NCI-H2171 (cell line): Measurements from ENCODE around the gene KCNK7.

Source experiments
- DNase-seq: peaks from one replicate; lab custom pipeline; 2025; lab: John Stamatoyannopoulos, UW

The KCNK7 gene

DNA sequence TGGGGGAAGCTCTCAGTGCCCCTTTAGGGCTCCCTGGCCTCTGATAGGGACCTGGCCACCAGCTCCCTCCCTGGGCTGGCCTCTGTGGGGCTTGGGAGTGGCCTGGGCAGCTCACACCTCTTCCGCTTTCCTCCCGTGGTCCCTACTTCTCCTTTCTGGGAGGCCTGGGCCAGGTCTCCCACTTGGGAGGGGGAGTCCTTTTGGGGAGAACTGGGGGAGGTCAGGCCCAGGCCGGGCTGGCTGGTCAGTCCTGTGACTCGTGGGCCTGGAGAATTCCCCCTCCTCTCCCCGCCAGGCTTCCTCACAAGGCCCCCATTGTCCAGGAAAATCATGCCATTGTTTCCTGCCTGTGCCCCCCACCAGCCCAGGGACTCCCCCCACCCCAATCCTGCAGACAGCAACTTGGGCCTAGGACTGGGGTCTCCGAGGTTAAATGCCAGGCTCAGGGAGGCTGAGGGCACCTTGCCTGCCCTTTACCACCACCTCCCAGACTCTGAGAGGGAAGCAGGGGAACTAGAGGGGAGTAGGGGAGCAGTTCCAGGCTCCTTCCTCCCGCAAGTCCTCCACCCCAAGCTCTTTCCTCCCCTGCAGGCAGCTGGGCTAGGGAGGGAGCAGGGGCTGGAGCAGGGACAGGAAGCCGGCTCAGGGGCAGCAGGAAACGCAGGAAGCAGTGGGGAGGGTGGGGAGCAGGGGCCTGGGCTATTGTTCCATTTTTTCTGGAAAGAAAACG lies 15.6 kb upstream of the KCNK7 start:
- DNase-seq = no peak

DNA sequence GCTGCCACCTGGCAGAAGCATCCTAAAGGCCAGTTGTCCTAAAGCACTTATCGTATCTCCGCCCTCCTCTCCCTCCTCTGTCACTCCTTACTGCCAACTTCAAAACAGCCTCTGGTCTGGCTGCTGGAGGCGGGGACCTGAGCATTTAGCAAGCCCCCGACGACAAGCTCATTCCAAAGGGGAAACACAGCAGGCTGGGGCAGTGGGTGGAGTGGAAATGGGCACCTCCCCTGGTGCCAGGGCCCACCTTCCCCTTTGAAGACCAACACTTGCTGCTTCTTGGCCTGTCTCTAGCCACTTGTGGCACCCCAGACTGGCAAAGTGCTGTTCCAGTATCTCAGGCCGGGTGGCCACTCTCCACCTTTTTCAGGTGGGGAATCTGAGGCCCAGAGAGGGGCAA lies 14.8 kb upstream of the KCNK7 start:
- DNase-seq = no peak

DNA sequence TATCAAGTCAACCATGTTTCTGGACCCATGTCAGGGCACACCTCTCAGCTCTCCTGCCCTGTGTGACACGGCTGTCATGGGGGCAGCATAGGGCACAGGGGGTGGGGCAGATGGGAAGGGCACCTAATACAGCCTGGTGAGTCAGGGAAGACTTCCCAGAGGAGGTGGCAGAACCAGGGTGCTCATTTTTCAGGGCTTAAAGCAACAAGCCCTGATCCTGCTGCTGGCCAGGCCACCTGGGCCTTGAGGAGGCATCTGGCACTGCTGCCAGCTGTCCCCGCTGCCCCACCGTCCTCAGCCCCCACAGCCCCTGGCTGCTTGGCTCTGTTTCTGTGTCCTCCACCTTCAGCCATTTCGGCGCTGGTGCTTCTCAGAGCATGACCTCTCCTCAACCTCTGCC lies 14.1 kb upstream of the KCNK7 start:
- no peak for DNase-seq

DNA sequence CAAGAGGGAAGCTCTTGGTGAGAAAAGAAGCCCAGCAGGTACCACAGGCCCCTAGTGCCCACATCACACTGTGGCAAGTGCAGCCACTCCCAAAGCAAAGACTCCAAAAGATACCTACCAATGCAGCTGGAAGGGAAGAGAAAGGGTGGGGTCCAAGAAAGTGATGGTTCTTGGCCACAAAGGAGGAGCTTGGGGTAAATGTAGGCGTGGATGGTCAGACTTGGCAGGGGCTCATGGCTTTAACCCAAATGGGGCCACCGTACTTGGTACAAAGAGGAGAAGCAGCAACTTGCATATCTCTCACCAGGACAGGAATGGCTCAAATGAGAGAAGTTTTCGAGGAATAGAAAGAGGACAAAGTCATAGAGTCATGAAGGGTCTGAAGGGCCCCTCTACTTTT lies 13.6 kb upstream of the KCNK7 start:
- no peak for DNase-seq

DNA sequence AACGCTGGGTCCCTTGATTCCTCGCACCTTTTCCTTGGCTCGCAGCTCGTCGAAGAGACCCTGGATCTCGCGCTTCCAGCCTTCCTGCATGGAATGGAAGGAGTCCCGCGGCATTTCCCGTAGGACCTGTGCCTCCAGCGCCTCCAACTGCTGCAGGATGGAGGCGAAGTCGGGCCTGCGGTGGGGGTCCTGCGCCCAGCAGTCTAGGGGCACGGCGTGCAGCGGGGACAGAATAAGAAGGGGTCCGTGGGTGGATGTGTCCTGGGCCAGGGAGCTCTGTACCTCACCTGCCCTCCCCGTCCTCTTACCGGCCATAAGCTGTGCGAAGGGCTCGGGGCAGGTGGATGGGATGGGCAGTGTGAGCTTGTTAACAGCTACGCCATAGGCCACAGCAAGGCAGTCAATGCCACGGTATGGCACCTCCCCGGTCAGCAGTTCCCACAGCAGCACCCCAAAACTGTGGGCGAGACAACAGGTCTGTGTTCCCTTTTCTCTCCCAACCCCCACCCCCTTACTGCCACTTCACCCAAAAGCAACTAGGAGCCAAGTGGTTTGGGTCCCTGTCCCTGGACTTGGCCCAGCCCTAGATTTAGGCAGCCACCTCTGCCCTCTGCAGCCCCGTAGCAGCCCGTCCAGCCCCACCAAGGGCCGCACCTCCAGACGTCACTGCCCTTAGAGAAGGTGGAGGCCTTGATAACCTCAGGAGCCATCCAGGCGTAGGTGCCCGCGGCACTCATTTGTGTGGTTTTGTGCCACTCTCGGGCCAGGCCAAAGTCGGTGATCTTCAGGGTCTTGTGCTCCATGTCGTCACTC lies 12.2 kb upstream of the KCNK7 start:
- DNase-seq = no peak

DNA sequence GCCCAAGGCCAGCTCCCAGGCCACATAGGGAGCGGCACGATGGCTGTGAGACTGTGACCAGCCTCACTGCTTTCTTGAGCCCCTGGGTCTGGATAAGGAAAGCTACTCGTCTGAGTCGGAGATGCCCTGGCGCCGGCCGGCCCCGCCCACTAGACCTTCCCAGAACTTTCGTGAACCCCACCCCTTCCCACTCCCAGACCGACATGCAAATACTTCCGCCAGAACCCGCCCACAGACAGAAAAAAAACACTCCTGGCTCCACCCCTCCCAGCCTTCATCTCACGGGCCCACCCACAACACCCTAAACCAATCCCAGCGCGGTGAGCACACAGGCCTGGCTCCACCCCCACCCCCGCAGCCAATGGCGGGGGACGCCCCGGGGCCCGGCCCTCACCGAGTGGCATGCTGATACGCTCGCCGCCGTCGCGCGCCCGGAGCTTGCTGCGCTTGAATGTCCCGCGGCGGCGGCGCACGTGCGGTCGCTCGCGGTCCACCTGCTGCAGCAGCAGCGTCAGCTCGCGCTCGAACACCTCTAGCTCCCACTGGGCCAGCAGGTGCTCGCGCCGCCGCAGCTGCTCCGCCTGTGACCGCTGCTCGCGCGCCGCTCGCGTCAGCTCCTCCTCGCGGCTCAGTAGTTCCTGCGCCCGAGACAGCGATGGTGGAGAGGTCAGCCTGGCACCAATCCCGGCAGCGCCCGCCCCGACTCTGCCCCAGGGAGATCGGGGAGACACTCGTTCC lies 11.4 kb upstream of the KCNK7 start:
- DNase-seq = no peak

DNA sequence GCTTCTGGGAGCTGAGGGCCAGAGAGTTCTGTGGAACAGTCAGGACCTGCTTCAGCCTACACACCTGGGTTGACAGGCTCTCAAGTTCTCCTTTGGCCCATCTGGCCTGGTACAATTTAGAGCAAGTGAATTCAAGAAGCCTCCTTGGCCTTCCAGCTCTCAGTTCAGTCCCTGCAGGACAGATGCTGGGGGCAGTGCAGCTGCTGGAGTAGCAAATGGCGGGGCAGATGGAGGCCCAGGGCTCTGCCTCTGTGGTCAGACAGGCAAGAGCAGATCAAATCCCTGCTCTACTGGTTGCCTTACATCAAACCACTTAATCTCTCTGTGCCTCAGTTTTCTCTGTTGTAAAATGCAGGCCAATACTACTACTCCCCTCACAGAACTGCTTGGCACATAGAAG lies 8.7 kb upstream of the KCNK7 start:
- DNase-seq = no peak

DNA sequence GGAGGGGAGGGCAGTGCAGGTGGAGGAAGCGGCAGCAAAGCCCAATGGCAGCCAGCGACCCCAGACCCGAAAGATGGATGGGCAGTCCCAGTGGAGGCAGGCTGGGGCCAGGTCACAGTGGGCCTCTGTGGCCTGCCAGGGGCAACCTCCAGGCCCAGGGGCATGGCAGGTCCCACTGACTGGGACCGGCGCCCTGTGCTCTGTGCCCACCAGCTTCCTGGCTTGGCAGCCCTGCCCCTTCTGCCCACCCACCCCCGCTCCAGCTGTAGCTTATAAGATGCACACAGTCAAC lies 4.3 kb upstream of the KCNK7 start:
- DNase-seq = no peak

DNA sequence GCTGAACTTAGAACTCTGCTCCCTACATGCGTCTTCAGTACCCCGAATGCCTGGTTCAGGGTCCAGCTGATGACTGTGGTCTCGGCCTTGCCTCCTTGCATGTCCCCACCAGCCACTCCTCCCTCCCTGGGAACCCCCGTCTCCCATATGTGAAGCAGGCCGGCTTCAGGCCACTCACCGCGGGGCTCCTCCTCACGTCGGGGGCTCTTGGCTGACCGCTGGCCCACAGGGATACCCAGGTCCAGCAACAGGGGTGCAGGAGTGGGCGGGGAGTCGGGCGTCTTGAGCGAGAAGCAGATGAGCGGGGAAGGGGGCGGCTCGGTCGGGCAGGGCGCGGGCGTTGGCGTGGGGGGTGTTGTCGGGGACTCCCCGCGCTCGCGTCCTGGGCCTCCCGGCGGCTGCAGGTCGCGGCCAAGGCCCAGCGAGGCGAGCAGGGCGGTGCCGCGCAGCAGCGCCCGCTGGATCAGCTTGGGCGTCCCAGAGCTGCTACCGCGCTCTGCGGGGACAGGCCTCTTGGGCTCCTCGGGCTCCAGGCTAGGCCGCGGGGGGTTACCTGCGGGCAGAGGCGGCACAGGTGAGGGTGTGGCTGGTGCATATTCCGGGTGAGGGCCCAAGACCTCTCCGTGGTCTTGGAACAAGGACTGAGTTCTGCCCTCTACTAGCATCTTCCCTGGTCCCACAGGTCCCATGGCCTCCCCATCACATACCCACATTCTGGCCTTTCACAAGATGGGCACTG lies 3.8 kb upstream of the KCNK7 start:
- no peak for DNase-seq

DNA sequence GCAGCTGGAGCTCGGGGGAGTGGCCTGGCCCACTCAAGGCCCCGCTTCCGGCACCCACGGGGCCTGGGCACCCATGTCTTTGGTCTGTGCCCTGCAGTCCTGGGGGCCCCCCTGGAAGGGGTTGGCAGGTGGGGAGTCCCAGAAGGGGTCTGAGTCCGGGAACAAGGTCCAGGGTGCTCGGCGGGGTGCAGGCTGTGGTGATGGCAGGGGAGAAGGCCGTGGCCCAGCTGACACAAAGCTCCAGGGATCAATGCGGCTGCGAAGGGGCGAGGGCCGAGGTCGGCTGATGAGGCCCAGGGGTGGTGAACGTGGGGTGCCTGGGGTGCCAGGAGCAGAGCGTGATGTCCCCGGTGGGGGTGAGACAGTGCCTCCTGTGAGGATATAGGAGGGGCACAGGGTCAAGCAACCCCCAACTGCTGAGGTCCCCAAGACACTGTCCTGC lies 2.7 kb upstream of the KCNK7 start:
- DNase-seq = no peak

DNA sequence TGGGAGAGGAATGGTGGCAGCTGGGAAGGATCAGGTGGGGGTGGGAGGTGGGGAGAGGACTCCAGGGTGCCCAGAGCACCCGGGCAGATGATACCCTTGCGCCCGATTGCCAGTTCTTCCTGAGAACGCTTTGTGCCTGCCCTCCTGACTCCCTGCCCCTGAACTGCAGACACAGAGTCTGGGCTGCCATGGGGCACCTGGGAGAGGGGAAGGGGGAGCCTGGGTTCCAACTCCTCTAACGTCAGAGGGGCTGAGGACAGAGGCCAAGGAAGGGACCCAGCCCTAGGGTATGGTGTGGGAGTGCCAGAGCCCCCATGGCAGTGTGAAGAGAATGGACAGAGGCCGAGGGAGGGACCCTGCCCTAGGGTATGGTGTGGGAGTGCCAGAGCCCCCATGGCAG lies 920 bp upstream of the KCNK7 start:
- DNase-seq = no peak

DNA sequence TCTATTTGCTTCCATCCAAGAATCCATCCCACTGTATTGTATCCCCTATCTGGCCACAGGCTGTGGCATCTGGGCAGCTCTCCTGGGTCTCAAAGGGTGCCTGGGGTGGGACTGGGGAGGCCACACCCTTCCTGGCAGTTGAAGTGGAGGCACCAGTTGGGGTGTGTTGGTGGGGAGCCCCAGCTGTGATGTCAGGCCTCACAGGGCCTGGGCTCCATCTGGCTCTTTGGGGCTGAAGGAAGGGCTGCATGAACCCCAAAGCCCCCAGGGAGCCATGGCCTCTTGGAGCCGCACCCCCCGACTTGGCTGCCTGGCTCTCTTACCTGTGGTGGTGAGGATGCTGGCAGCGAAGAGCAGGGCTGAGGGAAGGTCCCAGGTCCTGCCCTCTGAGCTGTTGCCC lies 469 bp downstream of the KCNK7 start:
- no peak for DNase-seq

DNA sequence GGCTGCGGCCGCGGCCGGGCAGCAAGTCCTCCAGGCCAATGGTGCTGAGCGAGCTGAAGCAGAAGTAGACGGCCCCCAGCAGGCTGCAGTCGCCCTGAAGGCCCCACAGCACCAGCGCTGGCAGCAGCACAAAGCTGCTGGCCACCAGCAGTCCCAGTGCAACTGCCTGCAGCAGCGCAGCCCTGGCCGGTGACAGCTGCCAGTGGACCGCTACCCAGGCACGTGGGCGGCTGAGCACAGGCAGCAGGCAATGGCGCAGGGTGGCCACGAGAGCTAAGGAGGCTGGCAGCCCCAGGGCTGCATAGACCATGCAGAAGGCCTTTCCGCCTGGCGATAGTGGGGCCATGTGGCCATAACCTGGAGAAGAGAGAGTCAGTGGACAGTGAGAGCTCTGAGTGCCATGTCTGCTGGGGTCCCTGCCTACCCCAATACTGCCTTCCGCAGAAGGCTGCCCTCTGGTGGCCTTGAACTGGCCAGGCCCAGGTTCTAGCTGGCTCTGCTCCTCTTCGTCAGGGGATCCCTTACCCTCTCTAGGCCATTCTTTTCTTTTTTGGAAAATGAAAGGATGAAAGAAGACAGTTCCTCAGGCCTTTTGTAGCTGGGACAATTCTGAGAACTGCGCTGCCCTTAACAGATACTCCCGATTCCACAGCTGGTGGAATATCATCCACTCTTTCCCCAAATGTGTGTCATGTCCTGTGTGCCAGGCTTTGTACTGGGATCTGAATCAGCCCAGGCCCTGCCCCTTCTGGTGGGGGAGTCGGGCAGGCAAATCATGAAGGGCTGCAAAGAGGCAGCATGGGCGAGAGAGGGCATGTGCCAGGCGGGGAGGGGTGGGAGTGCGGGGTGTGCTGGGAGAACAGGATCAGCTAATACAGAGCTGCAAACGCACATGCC lies 1.8 kb downstream of the KCNK7 start:
- no peak for DNase-seq

DNA sequence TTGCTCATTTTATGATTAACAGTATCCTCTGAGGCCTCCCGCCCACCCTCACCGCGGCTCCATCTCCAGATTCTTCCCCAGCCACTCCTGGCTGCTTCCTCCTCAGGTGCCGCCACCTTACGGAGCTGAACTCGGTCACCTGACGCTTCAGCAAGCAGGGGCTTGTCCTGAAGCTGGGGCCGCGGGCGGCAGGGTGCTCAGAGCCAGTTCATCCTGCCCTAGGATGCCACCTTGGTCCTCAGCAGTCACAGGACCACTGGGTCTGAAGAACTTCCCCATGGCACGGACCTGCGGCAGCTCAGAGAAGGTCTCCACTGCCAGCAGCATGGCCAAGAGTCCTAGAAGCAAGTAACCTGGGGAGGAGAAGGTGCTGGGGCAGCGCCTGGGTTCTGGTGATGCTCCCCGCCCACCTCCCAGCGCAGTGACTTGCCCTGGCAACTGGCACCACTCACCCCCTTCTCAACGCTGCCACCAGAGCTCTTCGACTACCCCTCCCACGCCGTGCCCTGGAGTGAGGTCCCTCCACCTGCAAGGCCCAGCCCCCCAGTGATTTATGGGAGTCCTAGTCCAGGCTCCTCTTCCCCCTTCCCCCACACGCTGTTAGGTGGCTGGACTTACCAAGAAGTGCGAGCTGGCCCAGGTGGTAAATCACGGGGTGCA lies 2.6 kb downstream of the KCNK7 start:
- peak; percentile 51 for DNase-seq

DNA sequence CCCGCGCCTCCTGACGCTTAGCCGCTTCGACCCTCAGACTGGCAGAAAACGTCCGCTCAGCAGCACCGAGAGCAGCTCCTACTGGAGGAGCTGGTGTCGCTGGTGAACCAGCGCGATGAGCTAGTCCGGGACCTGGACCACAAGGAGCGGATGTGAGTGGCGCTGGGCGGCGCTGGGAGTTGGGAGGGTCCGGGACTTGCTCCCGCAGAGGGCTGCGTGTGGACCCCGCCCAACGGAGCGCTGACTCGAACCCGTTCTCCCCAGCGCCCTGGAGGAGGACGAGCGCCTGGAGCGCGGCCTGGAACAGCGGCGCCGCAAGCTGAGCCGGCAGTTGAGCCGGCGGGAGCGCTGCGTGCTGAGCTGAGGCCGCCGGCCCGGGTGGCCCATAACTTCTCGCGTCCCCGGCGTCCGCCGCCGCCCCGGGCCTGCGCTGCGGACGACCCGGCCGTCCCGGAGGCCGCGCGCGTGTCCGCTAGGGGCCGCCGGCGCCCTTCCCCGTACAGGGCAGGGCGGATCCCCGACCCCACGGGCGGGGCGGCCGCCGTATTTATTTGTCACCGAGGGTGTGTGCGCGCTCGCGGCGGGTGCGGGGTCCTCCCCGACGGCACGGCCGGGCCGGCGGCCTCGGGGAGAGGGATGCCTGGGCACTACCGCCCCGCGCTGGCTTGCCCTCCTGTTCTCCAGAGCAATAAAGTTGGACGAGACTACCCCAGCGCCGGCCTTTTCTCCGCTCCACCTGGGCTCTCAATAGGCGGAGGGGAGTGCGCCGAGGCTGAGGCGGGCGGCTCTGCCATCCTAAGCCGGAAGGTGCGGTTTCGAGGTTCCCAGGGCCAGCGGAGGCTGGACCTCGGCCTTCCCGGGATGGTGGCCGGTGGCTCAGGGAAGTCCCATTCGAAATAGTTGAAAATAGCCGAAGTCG lies 3.4 kb downstream of the KCNK7 start:
- no peak for DNase-seq

DNA sequence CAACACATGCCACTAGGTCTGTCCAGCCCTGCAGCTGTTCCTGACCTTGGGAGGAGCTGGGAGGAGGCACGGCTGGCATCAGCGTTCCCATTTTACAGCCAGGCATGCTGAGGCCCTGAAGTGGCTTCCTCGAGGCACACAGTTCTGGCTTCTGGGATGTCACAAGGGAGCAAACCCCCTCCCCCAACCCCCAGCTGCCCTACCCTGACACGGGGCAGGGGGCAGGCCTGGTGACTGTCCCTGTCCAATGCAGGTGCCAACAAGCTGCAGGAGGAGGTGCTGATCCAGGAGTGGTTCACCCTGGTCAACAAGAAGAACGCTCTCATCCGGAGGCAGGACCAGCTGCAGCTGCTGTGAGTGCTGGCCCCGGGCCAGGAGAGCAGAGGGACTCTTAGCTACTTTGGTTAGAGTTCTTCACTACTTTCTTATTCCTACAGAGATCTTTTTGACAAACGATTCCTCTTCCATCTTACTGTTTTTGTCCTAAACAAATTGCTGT lies 5.3 kb downstream of the KCNK7 start:
- DNase-seq = peak; percentile 50

DNA sequence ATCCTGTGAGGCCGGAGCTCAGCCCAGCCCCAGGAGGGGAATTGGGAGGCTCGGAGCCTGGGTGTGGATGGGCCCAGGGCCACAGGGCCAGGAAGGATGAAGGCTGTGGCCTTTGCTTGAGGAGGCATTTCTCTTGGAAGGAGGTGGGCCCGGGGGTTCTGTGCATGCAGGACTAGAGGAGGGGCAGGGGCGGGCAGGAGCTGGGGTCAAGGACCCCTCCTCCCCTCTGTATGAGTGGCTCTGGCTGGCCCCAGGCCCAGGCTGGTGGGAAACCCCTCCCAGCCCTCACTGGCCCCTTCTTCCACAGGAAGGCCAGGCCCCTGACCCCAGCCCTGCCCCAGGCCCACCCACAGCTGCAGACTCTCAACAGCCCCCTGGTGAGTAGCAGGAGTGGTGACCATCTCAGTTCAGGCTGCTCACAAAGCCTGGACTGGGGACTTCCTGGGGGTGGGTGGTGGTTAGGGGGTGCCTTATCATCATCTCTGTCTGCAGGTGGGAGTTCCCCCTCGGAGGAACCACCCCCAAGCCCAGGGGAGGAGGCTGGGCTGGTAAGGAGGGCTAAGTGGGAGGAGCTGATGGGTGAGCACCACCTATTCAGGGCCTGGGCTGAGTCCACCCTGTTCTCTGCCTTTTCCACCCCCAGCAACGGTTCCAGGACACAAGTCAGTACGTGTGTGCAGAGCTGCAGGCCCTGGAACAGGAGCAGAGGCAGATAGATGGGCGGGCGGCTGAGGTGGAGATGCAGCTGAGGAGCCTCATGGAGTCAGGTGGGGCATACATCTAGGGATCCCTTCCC lies 6.0 kb downstream of the KCNK7 start:
- no peak for DNase-seq

DNA sequence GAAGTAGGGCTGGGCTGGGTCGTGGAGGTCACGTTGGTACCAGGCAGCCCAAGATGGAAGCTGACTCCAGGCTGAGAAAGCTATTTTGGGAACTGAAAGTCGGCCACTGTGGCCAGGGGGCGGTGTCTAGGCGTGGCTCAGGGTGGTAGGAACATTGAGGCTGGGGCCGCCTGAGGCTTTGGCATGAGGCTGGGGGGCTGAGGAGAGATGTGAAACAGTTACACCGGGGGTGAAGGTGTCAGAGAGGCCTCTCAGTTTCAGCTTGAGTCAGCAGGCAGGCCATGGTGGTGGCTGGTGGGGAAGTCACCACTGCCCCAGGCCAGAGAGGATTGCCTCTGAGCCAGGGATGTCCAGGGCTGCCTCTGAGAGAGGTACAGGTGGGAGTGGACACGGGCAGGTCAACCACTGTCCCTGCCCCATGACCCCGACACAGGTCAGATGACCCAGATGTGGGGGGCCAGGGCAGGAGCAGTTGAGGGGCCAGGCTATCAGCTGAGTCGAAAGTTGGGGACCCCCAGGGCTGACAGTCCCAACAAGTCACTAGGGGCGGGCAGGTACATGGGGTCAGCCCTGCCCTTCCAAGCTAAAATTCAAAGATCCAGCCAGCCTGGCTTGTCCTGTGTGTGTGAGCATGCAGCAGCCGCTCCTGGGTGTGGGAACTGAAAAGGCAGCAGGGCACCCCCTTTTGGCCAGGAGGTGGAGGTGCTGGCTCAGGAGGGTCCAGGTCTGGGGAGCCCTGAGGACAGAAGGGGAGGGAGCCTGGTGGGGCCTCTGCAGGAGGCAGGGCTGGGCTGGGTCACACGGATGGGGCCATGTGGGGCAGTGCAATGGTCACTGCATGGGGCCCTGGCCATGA lies 7.2 kb downstream of the KCNK7 start:
- no peak for DNase-seq
